Astrocyte (in vitro differentiated cells and primary cell): ENCODE results near the gene DDX1.

Experiments
- CTCF ChIP-seq: IDR thresholded peaks from 2 replicates; pipeline ENCODE4 v1.5.1; 2011; ENCODE audit warnings: low read depth, mild to moderate bottlenecking, inconsistent platforms, low read length, moderate library complexity; ENCODE audit not compliant: insufficient read depth
- EZH2 ChIP-seq: IDR thresholded peaks from 2 replicates; pipeline ENCODE4 v1.6.1; 2012; ENCODE audit warnings: mild to moderate bottlenecking, low read length, inconsistent platforms; ENCODE audit not compliant: insufficient read depth

GRCh38 chr2:15560140-15560987, 31.3 kb upstream of the DDX1 start:
- no peak for TF ChIP-seq CTCF
- no peak for TF ChIP-seq EZH2
